ENCODE data around the gene ANKRD52. TPM values are rescaled to one million over a fixed set of nuclear protein-coding genes. Genes with fewer than 3 reads are reported as not detected.

Gene ANKRD52
- total and polyA plus RNA-seq, 10 of the 15 experiments (the other 5 are each of a cell fraction or from before 2014, with no cell fraction given): 0.90 to 55.3 (median 16.1) TPM

DNA sequence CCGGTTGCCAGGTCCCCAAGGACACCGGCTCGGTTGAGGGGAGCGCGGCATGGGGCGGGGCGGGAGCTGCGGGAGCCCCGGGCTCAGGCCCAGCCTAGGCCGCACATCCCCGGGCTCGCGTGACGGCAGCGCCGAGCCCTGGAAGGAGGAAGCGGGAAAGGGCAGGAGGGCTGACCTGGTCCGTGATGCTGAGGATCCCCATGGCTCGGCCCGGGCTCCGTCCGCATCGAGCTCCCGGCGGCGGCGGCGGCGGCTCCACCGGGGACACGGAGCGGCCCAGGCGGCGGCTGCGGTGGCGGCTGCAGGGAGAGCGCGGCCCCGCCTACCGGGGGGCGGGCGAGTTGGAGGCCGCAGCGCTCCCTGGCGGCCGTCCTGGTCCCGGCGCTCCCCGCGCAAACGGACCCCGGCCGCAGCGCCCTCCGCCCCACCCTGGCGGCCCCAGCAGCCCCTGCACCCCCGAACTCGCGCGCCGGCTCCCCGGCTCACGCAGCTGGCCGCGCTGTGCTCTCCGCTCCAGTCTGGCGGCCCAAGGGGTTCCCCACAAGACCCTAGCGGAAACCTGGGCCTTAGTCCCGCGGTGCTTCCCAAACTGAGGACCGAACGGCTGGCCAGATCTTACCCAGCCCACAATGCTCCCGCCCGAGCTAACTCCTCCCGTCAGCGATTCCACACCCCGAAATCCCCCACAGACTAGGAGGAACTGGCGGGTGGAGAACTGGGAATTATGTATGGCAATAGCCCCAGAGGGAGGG is at the start of gene ANKRD52 (continued):
- TF ChIP-seq MTA2 (IDR thresholded peaks at IDR 0.05; ENCODE audit: low read depth) (no peak), IKZF2 (IDR thresholded peaks at IDR 0.05) (peak; percentile 54 to 65; a peak in 2 of 4 replicates), LARP7 (IDR thresholded peaks at IDR 0.05) (peak; percentile 99), SMC3 (IDR thresholded peaks at IDR 0.05; ENCODE audit: borderline replicate concordance, low read length) (peak; percentile 28; the same call in 1 of the 2 replicates), KAT2A (conservative IDR thresholded peaks at IDR 0.05; ENCODE audit: control insufficient read depth, low read depth, low read length) (no peak), SREBF1 (IDR thresholded peaks at IDR 0.05; ENCODE audit: low read length) (no peak), TCF12 (IDR thresholded peaks at IDR 0.05; ENCODE audit: low read depth, low read length) (no peak), DPF2 (IDR thresholded peaks at IDR 0.05) (peak; percentile 89; the same call in 1 of the 2 replicates), RUNX3 (IDR thresholded peaks at IDR 0.05; ENCODE audit: low read length) (peak; percentile 52), ZNF622 (IDR thresholded peaks at IDR 0.05) (no peak; the same call in 1 of the 2 replicates), GABPA (IDR thresholded peaks at IDR 0.05; ENCODE audit: low read depth) (no peak), PAX5 (IDR thresholded peaks at IDR 0.05; ENCODE audit: borderline replicate concordance, low read depth, low read length) (peak; percentile 37; the same call in 1 of the 2 replicates), SREBF2 (IDR thresholded peaks at IDR 0.05; ENCODE audit: low read length) (no peak), BRCA1 (IDR thresholded peaks at IDR 0.05; ENCODE audit: low read depth, low read length) (no peak), NRF1 (conservative IDR thresholded peaks at IDR 0.05; ENCODE audit: low read depth, low read length) (no peak), ZNF274 (IDR thresholded peaks at IDR 0.05; ENCODE audit: insufficient read depth, insufficient read length) (no peak), PML (IDR thresholded peaks at IDR 0.05; ENCODE audit: low read length) (no peak), GATAD2B (conservative IDR thresholded peaks at IDR 0.05; ENCODE audit: low read depth) (peak; percentile 97), MEF2A (IDR thresholded peaks at IDR 0.05; ENCODE audit: insufficient read depth, low read depth, low read length) (no peak), SIN3A (IDR thresholded peaks at IDR 0.05; ENCODE audit: low read depth, low read length) (peak; percentile 80), SKIL (IDR thresholded peaks at IDR 0.05; ENCODE audit: low read depth, poor library complexity, severe bottlenecking) (no peak)

Measured in GM12878 (cell line).